Sigmoid colon (tissue), 7 donors: ENCODE results near the gene LRRC3. TPM values are rescaled to one million over a fixed set of nuclear protein-coding genes. Genes with fewer than 3 reads are reported as not detected.
A peak's percentile ranks its signal among the peaks of the same experiment; 100 is the strongest.

Source experiments
- DNase-seq: peaks from one replicate; pipeline ENCODE4 v3.0.0-alpha.2; 2019
- H3K27ac ChIP-seq, 4 donors: fragments of 200-600 bp; sonication (generic); one replicate each; pipeline ENCODE4 v1.5.1; 2016 to 2019; ENCODE audit warnings: mild to moderate bottlenecking in 1 of 4
- H3K27me3 ChIP-seq, 3 donors: fragments of 200-600 bp; sonication (generic); one replicate each; pipeline ENCODE4 v1.5.1; 2019; ENCODE audit warnings: mild to moderate bottlenecking in 1 of 3
- H3K36me3 ChIP-seq, 4 donors: fragments of 200-600 bp; sonication (generic); one replicate each; pipeline ENCODE4 v1.5.1; 2016 to 2019
- H3K4me1 ChIP-seq, 4 donors: fragments of 200-600 bp; sonication (generic); one replicate each; pipeline ENCODE4 v1.5.1; 2017 to 2019
- H3K4me3 ChIP-seq, 4 donors: fragments of 200-600 bp; sonication (generic); one replicate each; pipeline ENCODE4 v1.5.1; 2017 to 2019; ENCODE audit warnings: mild to moderate bottlenecking in 2 of 4, moderate library complexity in 1 of 4
- H3K9me3 ChIP-seq, 4 donors: fragments of 200-600 bp in 3 of 4; sonication (generic) in 3 of 4; one replicate each; pipeline versions ENCODE4 v1.5.1 to v1.6.1; 2013 to 2019
- CTCF ChIP-seq, 4 experiments: fragments of 450-650 bp in 3 of 4; fragments of 200-600 bp in 1 of 4; IDR thresholded peaks; one replicate each; pipeline ENCODE4 v1.5.1; 2016 to 2019; ENCODE audit warnings: antibody characterized with exemption in 4 of 4, mild to moderate bottlenecking in 3 of 4, moderate library complexity in 2 of 4
- EP300 ChIP-seq, 4 donors: sonication (generic); formaldehyde crosslinking; IDR thresholded peaks; one replicate each; pipeline ENCODE4 v1.6.1; 2017; ENCODE audit warnings: antibody characterized with exemption in 4 of 4
- POLR2A ChIP-seq, 2 donors: fragments of 450-650 bp; IDR thresholded peaks; one replicate each; pipeline ENCODE4 v1.6.1; 2016; ENCODE audit warnings: antibody characterized with exemption in 2 of 2, mild to moderate bottlenecking in 2 of 2, moderate library complexity in 2 of 2
- POLR2AphosphoS5 ChIP-seq, 4 donors: sonication (generic); formaldehyde crosslinking; IDR thresholded peaks; one replicate each; pipeline ENCODE4 v1.6.1; 2017; ENCODE audit warnings: antibody characterized with exemption in 4 of 4
- WGBS, 2 donors: extraction: QIAGEN DNeasy Blood & Tissue Kit; methylation state at CpG; one replicate each; pipeline ENCODE4 v1.1.7; 2013; 5-methylcytosine and 5-hydroxymethylcytosine counted together
- intact Hi-C: fragments of 100-400 bp; cut with DNase I; formaldehyde crosslinking; loops from one replicate; pipeline ENCODE4 v1.15.1; 2023
- polyA plus RNA-seq, 3 donors: library from polyadenylated mRNA; stranded (reverse); fragments of 200-250 nt; gene quantifications; one replicate each; pipeline ENCODE4 v1.2.3, GENCODE V29; 2013
- total RNA-seq, 4 donors: library from RNA; depleted of rRNA; stranded (reverse); fragments of >200 nt; gene quantifications; one replicate each; pipeline ENCODE4 v1.1.0, GENCODE V29; 2016
- donor health status: healthy with polysubstance abuse.
- donor health status: Bipolar disorder and iron deficiency.
- donor health status: healthy.

LRRC3 gene
- total RNA-seq: 1 to 10 TPM; 3.9 to 7.1 (median 5.4) TPM
- polyA plus RNA-seq: 1 to 10 TPM in 1 of 3 donors, under 1 TPM in 2; under 0.01 to 2.9 (median 0.46) TPM

GRCh38 chr21:44454747-44455523, at the start of gene LRRC3:
LRRC3 (plus strand) TSS chr21:44455510; CDS start chr21:44456645, 1,135 bp downstream.
- no peak for TF ChIP-seq EP300 (IDR thresholded peaks at IDR 0.05)
- TF ChIP-seq POLR2AphosphoS5 (IDR thresholded peaks at IDR 0.05): no peak
- H3K27ac ChIP-seq: peak within 1 kb of the TSS; percentile 69 to 86 (median 74)
- H3K27me3 ChIP-seq: no peaks in the 10 kb centered on the region
- H3K4me3 ChIP-seq: peak within 1 kb of the TSS; percentile 63 to 94 (median 86)
- H3K4me1 ChIP-seq: peaks cover 0 to 30% (median 16%) of the 10 kb centered on the region in 4 donors
- peaks cover 0 to 2% (median 0%) of the 10 kb centered on the region in 4 donors for H3K9me3 ChIP-seq
- DNase-seq: peak; percentile 95
- WGBS, 2 donors: 7 to 10% methylated on average over 45 of the region's 45 CpGs
- H3K36me3 ChIP-seq: peaks cover 0 to 11% (median 0%) of the 10 kb centered on the region in 4 donors
- intact Hi-C loops: loop anchor here (2.0 to 10.0 kb wide), 4 partner anchors 16 to 440 kb away; partner anchors contain the start of genes CFAP410 and TRAPPC10

- no peak for DNase-seq
- 85 to 86% methylated on average over 37 of the region's 37 CpGs for WGBS, 2 donors
- H3K4me3 ChIP-seq: no peak overlapping the region
- H3K36me3 ChIP-seq: no peaks in the 10 kb centered on the region
- TF ChIP-seq CTCF (IDR thresholded peaks at IDR 0.05): no peak
- intact Hi-C loops: no loop called here
- no peak overlapping the region for H3K27ac ChIP-seq
- H3K9me3 ChIP-seq: no peaks in the 10 kb centered on the region
- no peaks in the 10 kb centered on the region for H3K4me1 ChIP-seq
- H3K27me3 ChIP-seq: peaks cover 0 to 12% (median 0%) of the 10 kb centered on the region in 3 donors
Observed at GRCh38 chr21:44405948-44406872, 49.1 kb upstream of the LRRC3 start.

GRCh38 chr21:44406953-44407352, 48.4 kb upstream of the LRRC3 start:
- Histone ChIP-seq H3K4me3 (no peak overlapping the region), H3K4me1 (no peaks in the 10 kb centered on the region), H3K9me3 (no peaks in the 10 kb centered on the region), H3K27ac (no peak overlapping the region), H3K36me3 (no peaks in the 10 kb centered on the region), H3K27me3 (peaks cover 0 to 12% (median 0%) of the 10 kb centered on the region in 3 donors)
- WGBS, 2 donors: 85 to 87% methylated on average over 8 of the region's 8 CpGs
- no peak for DNase-seq
- intact Hi-C loops: no loop called here
- no peak for TF ChIP-seq POLR2AphosphoS5 (IDR thresholded peaks at IDR 0.05)
- TF ChIP-seq EP300 (IDR thresholded peaks at IDR 0.05): no peak
- TF ChIP-seq POLR2A (IDR thresholded peaks at IDR 0.05): no peak
- TF ChIP-seq CTCF (IDR thresholded peaks at IDR 0.05): no peak

GRCh38 chr21:44407493-44407892, 47.8 kb upstream of the LRRC3 start:
- H3K27me3 ChIP-seq: peaks cover 0 to 12% (median 0%) of the 10 kb centered on the region in 3 donors
- H3K36me3 ChIP-seq: no peaks in the 10 kb centered on the region
- no peak overlapping the region for H3K27ac ChIP-seq
- intact Hi-C loops: no loop called here
- H3K9me3 ChIP-seq: no peaks in the 10 kb centered on the region
- TF ChIP-seq CTCF (IDR thresholded peaks at IDR 0.05) (no peak), POLR2A (IDR thresholded peaks at IDR 0.05) (no peak), POLR2AphosphoS5 (IDR thresholded peaks at IDR 0.05) (no peak), EP300 (IDR thresholded peaks at IDR 0.05) (no peak)
- no peak overlapping the region for H3K4me3 ChIP-seq
- DNase-seq: no peak
- no peaks in the 10 kb centered on the region for H3K4me1 ChIP-seq
- 76 to 80% methylated on average over 7 of the region's 7 CpGs for WGBS, 2 donors

- Histone ChIP-seq H3K4me1 (no peaks in the 10 kb centered on the region), H3K4me3 (no peak overlapping the region), H3K27me3 (peaks cover 0 to 12% (median 0%) of the 10 kb centered on the region in 3 donors), H3K27ac (no peak overlapping the region), H3K36me3 (no peaks in the 10 kb centered on the region), H3K9me3 (no peaks in the 10 kb centered on the region)
- DNase-seq: no peak
- intact Hi-C loops: no loop called here
- TF ChIP-seq POLR2AphosphoS5 (IDR thresholded peaks at IDR 0.05): no peak
- no peak for TF ChIP-seq EP300 (IDR thresholded peaks at IDR 0.05)
- 90 to 92% methylated on average over 15 of the region's 15 CpGs for WGBS, 2 donors
Observed at GRCh38 chr21:44408226-44408625, 47.1 kb upstream of the LRRC3 start.
